ENCODE measurements around the gene MAMLD1. TPM values are rescaled to one million over a fixed set of nuclear protein-coding genes. Genes with fewer than 3 reads are reported as not detected.

The MAMLD1 gene
- total and polyA plus RNA-seq, 9 of the 15 experiments (the other 6 are each of a cell fraction or from before 2014, with no cell fraction given), result 0.12 to 0.18 TPM; not detected in 7

- 0% methylated on average over 8 of the region's 8 CpGs for WGBS (ENCODE audit: insufficient coverage, low coverage, missing lambda C conversion rate)
- Histone ChIP-seq H3K9ac (ENCODE audit: insufficient read depth in 1 of 2, low read depth in 2 of 2, low read length in 2 of 2) (no peak overlapping the region), H3K27me3 (ENCODE audit: control insufficient read depth in 2 of 2, insufficient read depth in 2 of 2, low read length in 2 of 2) (peaks cover 0 to 3% of the 10 kb centered on the region in 2 experiments; a peak in 1 of 5 replicates), H3K4me1 (replicated peaks in 1 of 2; ENCODE audit: control insufficient read depth in 2 of 2, insufficient read depth in 2 of 2, low read length in 2 of 2) (no peaks in the 10 kb centered on the region; a peak in 1 of 5 replicates), H3K4me2 (ENCODE audit: insufficient read depth, low read length) (no peak overlapping the region), H2AFZ (ENCODE audit: low read depth, low read length) (no peak overlapping the region), H3K79me2 (ENCODE audit: control insufficient read depth, insufficient read depth, low read length) (no peaks in the 10 kb centered on the region), H3K27ac (ENCODE audit: extremely low read depth, low read depth, low read length) (no peak overlapping the region), H3K4me3 (no peak overlapping the region), H3K9me3 (replicated peaks; ENCODE audit: control insufficient read depth, insufficient read depth, low read depth, low read length) (no peaks in the 10 kb centered on the region), H3K9me1 (ENCODE audit: control insufficient read depth, insufficient read depth, low read length) (no peaks in the 10 kb centered on the region), H3K36me3 (ENCODE audit: control insufficient read depth, insufficient read depth, low read length) (no peaks in the 10 kb centered on the region), H4K20me1 (replicated peaks; ENCODE audit: control insufficient read depth, insufficient read depth, low read length) (no peaks in the 10 kb centered on the region)
- ChIA-PET CTCF (ENCODE audit: low intra/inter-chr PET ratio) (no interaction called here), POLR2A (interaction anchor here (1.5 kb wide), 1 partner anchor 17 kb away, joined by 3 read pairs; no protein-coding TSS in a partner anchor)
- DNase-seq (ENCODE audit: extremely low read depth in 1 of 4, low spot score in 3 of 4), result no peak
- in situ Hi-C loops (cut with MboI) (no loop called here), intact Hi-C loops (cut with micrococcal nuclease) (no loop called here)
- TF ChIP-seq ZNF584 (CRISPR knock-in tag; IDR thresholded peaks at IDR 0.05; ENCODE audit: low read depth) (no peak), ZNF668 (CRISPR knock-in tag; IDR thresholded peaks at IDR 0.05) (no peak), POLR3G (IDR thresholded peaks at IDR 0.05; ENCODE audit: extremely low read depth, insufficient read length, insufficient replicate concordance) (no peak), CBX3 (IDR thresholded peaks at IDR 0.05; ENCODE audit: borderline replicate concordance in 1 of 2, low read length in 2 of 2) (no peak), GTF2F1 (IDR thresholded peaks at IDR 0.05; ENCODE audit: low read depth, low read length) (no peak), SRSF9 (IDR thresholded peaks at IDR 0.05; ENCODE audit: borderline replicate concordance, low read depth, low read length) (no peak)
- TF ChIP-seq, protein P1, sequence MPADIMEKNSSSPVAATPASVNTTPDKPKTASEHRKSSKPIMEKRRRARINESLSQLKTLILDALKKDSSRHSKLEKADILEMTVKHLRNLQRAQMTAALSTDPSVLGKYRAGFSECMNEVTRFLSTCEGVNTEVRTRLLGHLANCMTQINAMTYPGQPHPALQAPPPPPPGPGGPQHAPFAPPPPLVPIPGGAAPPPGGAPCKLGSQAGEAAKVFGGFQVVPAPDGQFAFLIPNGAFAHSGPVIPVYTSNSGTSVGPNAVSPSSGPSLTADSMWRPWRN (IDR thresholded peaks at IDR 0.05; ENCODE audit: low read depth), result no peak
- TF ChIP-seq, protein P2, sequence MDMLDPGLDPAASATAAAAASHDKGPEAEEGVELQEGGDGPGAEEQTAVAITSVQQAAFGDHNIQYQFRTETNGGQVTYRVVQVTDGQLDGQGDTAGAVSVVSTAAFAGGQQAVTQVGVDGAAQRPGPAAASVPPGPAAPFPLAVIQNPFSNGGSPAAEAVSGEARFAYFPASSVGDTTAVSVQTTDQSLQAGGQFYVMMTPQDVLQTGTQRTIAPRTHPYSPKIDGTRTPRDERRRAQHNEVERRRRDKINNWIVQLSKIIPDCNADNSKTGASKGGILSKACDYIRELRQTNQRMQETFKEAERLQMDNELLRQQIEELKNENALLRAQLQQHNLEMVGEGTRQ (CRISPR knock-in tag; IDR thresholded peaks at IDR 0.05), result no peak
- ATAC-seq, result no peak
- no TSS peak for BruUV-seq (replicated peaks)
- no peak for FAIRE-seq
Observed at GRCh38 chrX:150329282-150329681, 33.8 kb upstream of the MAMLD1 start.

Data from K562 (cell line).